ENCODE measurements around the gene KLHL10. TPM values are rescaled to one million over a fixed set of nuclear protein-coding genes. Genes with fewer than 3 reads are reported as not detected.

KLHL10 gene
- total RNA-seq, 1 donor from 2014 or later: under 0.01 TPM

- no peak for FAIRE-seq
- Histone ChIP-seq H3K4me3 (ENCODE audit: low read depth, low read length) (no peak overlapping the region), H3K27me3 (ENCODE audit: control insufficient read depth, insufficient read depth, low read length) (no peaks in the 10 kb centered on the region), H3K36me3 (ENCODE audit: control insufficient read depth, insufficient read depth, low read length) (peaks cover 43% of the 10 kb centered on the region)
- no peak for TF ChIP-seq CTCF (IDR thresholded peaks at IDR 0.05; ENCODE audit: insufficient read depth, low read length, severe bottlenecking)
- no peak for DNase-seq (ENCODE audit: low read depth)
Observed at GRCh38 chr17:41888332-41888965, 50.8 kb downstream of the KLHL10 start.

- Histone ChIP-seq H3K4me3 (ENCODE audit: low read depth, low read length) (no peak overlapping the region), H3K27me3 (ENCODE audit: control insufficient read depth, insufficient read depth, low read length) (no peaks in the 10 kb centered on the region), H3K36me3 (ENCODE audit: control insufficient read depth, insufficient read depth, low read length) (peaks cover 37% of the 10 kb centered on the region)
- no peak for FAIRE-seq
- TF ChIP-seq CTCF (IDR thresholded peaks at IDR 0.05; ENCODE audit: insufficient read depth, low read length, severe bottlenecking): no peak
- no peak for DNase-seq (ENCODE audit: low read depth)
Observed at GRCh38 chr17:41891135-41892020, 53.8 kb downstream of the KLHL10 start.

GRCh38 chr17:41892021-41892376 is 54.4 kb downstream of the KLHL10 start:
- Histone ChIP-seq H3K4me3 (ENCODE audit: low read depth, low read length) (no peak overlapping the region), H3K36me3 (ENCODE audit: control insufficient read depth, insufficient read depth, low read length) (peaks cover 44% of the 10 kb centered on the region), H3K27me3 (ENCODE audit: control insufficient read depth, insufficient read depth, low read length) (no peaks in the 10 kb centered on the region)
- no peak for TF ChIP-seq CTCF (IDR thresholded peaks at IDR 0.05; ENCODE audit: insufficient read depth, low read length, severe bottlenecking)
- no peak for DNase-seq (ENCODE audit: low read depth)
- FAIRE-seq: no peak

- TF ChIP-seq CTCF (IDR thresholded peaks at IDR 0.05; ENCODE audit: insufficient read depth, low read length, severe bottlenecking): no peak
- peaks cover 47% of the 10 kb centered on the region for H3K36me3 ChIP-seq (ENCODE audit: control insufficient read depth, insufficient read depth, low read length)
- FAIRE-seq (no peak), DNase-seq (ENCODE audit: low read depth) (no peak)
- H3K4me3 ChIP-seq (ENCODE audit: low read depth, low read length): no peak overlapping the region
- H3K27me3 ChIP-seq (ENCODE audit: control insufficient read depth, insufficient read depth, low read length): no peaks in the 10 kb centered on the region
Observed at GRCh38 chr17:41893384-41893783, 55.8 kb downstream of the KLHL10 start.

- peak; percentile 20 for DNase-seq (ENCODE audit: low read depth)
- TF ChIP-seq CTCF (IDR thresholded peaks at IDR 0.05; ENCODE audit: insufficient read depth, low read length, severe bottlenecking): no peak
- Histone ChIP-seq H3K4me3 (ENCODE audit: low read depth, low read length) (no peak overlapping the region), H3K36me3 (ENCODE audit: control insufficient read depth, insufficient read depth, low read length) (peaks cover 49% of the 10 kb centered on the region), H3K27me3 (ENCODE audit: control insufficient read depth, insufficient read depth, low read length) (no peaks in the 10 kb centered on the region)
- no peak for FAIRE-seq
Observed at GRCh38 chr17:41894791-41895331, 57.2 kb downstream of the KLHL10 start.
